HAP-1 (cell line): ENCODE results near the gene ZNF593OS.

Experiments used
- DNase-seq, 2 experiments: peaks; one replicate each; pipeline ENCODE4 v3.0.0-alpha.2; 2016 to 2020; ENCODE audit warnings: low spot score in 2 of 2
- H3K27me3 ChIP-seq: fragments of 250-450 bp; sonication (Bioruptor Pico); 2 replicates; pipeline ENCODE4 v1.5.1; 2020; ENCODE audit warnings: low read depth, mild to moderate bottlenecking, moderate library complexity
- H3K36me3 ChIP-seq: fragments of 250-450 bp; sonication (Bioruptor Pico); replicated peaks from 2 replicates; pipeline ENCODE4 v1.5.1; 2020; ENCODE audit warnings: mild to moderate bottlenecking
- H3K4me1 ChIP-seq: fragments of 250-450 bp; sonication (Bioruptor Pico); 2 replicates; pipeline ENCODE4 v1.5.1; 2020; ENCODE audit warnings: mild to moderate bottlenecking
- H3K4me3 ChIP-seq: fragments of 250-450 bp; sonication (Bioruptor Pico); 2 replicates; pipeline ENCODE4 v1.5.1; 2020; ENCODE audit warnings: mild to moderate bottlenecking, moderate library complexity
- H3K9me3 ChIP-seq: fragments of 250-450 bp; sonication (Bioruptor Pico); 2 replicates; pipeline ENCODE4 v1.5.1; 2020; ENCODE audit warnings: mild to moderate bottlenecking, moderate library complexity
- in situ Hi-C: fragments of 300-500 bp; cut with MboI; formaldehyde crosslinking; loops from 3 replicates; pipeline ENCODE4 v1.14.3; 2020; ENCODE audit warnings: low sequenced_read_pairs, inconsistent platforms, mixed read lengths

Gene ZNF593OS

GRCh38 chr1:26134466-26134865 lies 37.2 kb downstream of the ZNF593OS start:
- Histone ChIP-seq H3K27me3 (no peaks in the 10 kb centered on the region), H3K4me1 (no peaks in the 10 kb centered on the region), H3K4me3 (no peak overlapping the region), H3K9me3 (no peaks in the 10 kb centered on the region), H3K36me3 (no peaks in the 10 kb centered on the region)
- in situ Hi-C loops, result no loop called here
- no peak for DNase-seq

GRCh38 chr1:26132834-26133167 lies 38.8 kb downstream of the ZNF593OS start:
- no peaks in the 10 kb centered on the region for H3K4me1 ChIP-seq
- H3K4me3 ChIP-seq, result no peak overlapping the region
- in situ Hi-C loops, result no loop called here
- no peaks in the 10 kb centered on the region for H3K9me3 ChIP-seq
- no peak for DNase-seq
- H3K27me3 ChIP-seq, result no peaks in the 10 kb centered on the region
- H3K36me3 ChIP-seq, result no peaks in the 10 kb centered on the region

DNA sequence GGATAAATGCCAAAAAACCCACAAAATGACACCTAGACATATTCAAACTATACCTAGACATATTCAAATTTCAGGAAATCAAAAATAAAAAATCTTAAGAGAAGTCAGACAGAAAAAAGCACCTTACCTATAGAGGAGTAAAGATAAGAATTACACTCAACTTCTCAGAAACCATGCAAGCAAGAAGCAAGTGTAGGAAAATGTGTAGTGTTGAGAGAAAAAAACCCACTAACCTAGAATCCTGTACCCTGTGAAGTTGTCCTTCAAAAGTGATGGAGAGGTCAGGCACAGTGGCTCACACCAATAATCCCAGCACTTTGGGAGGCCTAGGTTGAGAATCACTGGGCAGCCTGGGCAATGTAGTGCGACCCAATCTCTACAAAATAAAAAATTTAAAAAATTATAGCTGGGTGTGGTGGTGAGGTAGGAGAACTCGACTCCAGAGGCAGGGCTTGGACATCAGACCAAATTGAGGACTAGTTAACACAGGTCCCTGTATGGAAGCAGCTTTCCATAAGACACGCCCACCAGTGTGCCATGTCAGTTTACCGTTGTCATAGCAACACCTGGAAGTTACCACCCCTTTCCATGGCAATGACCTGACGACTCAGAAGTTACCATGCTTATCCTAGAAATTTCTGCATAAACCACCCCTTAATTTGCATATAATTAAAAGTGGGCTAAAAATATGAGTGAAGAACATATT lies 39.4 kb downstream of the ZNF593OS start:
- Histone ChIP-seq H3K9me3 (no peaks in the 10 kb centered on the region), H3K4me3 (no peak overlapping the region), H3K36me3 (no peaks in the 10 kb centered on the region), H3K4me1 (no peaks in the 10 kb centered on the region), H3K27me3 (no peaks in the 10 kb centered on the region)
- peak in 1 of 2 experiments; percentile 32 for DNase-seq
- in situ Hi-C loops, result no loop called here

- peaks cover 9% of the 10 kb centered on the region for H3K4me1 ChIP-seq
- H3K9me3 ChIP-seq, result no peaks in the 10 kb centered on the region
- H3K27me3 ChIP-seq, result no peaks in the 10 kb centered on the region
- H3K36me3 ChIP-seq, result no peaks in the 10 kb centered on the region
- in situ Hi-C loops, result no loop called here
- H3K4me3 ChIP-seq, result no peak overlapping the region
- DNase-seq, result no peak
Measured at GRCh38 chr1:26130695-26131094, 40.9 kb downstream of the ZNF593OS start.

DNA sequence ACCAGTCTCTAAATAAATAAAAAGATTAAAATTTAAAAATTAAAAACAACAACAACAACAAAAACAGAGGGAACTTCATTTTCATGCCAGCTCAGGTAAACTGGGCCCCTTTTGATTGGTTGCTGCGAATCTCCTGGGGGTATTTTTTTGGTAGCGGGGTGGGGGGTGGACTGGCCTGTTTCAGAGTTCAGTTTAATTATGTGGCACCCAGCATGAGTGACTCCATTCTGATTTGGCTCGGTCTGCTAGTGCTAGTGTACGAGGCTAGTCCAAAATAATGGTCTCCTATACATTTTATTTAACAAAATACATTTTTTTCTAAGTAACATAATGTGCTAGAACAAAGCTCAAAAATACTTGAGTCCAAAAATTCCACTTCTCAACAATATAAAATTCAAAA lies 41.9 kb downstream of the ZNF593OS start:
- in situ Hi-C loops, result no loop called here
- no peaks in the 10 kb centered on the region for H3K9me3 ChIP-seq
- no peak for DNase-seq
- no peak overlapping the region for H3K4me3 ChIP-seq
- H3K4me1 ChIP-seq, result peaks cover 9% of the 10 kb centered on the region
- no peaks in the 10 kb centered on the region for H3K27me3 ChIP-seq
- H3K36me3 ChIP-seq, result 0 out of 2 replicates have a peak, but pooled peaks cover 3% of the 10 kb centered on the region

DNA sequence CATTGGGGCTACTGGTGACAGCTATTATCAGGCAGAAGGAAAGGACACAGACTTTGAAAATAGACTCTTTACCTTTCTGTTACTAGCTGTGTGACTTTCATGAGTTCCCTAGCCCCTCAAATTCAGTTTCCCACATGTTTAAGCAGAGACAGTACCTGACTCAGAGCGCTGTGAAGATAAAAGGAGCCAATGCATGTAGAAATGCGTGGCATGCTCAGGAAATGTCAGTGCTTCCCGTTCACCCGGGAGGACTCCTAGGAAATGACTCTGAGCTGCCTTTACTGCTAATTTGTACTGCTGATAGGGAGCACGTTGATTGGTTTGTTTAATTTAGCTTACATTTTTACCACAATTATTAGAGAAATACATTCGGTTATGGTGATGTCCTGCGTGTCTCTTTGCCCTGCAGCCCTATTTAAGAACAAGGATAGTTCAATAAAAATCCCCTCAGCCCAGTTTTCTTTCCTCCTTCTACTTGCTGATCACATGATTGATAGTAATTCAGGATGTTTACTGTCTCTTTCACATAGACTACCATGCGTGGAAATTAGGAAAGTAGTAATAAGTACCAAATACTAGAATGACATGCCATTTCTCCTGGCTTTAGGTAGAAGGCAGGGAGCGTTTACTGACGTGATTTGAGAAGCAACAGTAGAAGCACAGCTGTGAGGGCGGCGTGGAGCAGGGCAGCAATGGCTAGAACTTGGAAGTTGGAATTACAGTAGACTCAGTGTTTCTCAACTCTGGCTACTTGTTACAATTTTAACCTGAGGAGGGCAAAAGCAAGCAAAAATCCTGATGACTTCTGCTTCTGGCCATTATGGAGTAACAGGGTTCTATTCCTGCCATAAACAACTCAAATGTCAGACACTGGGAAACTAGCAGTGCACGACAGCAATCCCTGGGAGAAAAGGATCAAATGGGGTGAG lies 44.1 kb downstream of the ZNF593OS start:
- in situ Hi-C loops, result no loop called here
- H3K9me3 ChIP-seq, result no peaks in the 10 kb centered on the region
- 0 out of 2 replicates have a peak, but pooled peaks cover 3% of the 10 kb centered on the region for H3K36me3 ChIP-seq
- no peak overlapping the region for H3K4me3 ChIP-seq
- DNase-seq, result no peak
- H3K4me1 ChIP-seq, result peaks cover 9% of the 10 kb centered on the region
- H3K27me3 ChIP-seq, result no peaks in the 10 kb centered on the region

DNA sequence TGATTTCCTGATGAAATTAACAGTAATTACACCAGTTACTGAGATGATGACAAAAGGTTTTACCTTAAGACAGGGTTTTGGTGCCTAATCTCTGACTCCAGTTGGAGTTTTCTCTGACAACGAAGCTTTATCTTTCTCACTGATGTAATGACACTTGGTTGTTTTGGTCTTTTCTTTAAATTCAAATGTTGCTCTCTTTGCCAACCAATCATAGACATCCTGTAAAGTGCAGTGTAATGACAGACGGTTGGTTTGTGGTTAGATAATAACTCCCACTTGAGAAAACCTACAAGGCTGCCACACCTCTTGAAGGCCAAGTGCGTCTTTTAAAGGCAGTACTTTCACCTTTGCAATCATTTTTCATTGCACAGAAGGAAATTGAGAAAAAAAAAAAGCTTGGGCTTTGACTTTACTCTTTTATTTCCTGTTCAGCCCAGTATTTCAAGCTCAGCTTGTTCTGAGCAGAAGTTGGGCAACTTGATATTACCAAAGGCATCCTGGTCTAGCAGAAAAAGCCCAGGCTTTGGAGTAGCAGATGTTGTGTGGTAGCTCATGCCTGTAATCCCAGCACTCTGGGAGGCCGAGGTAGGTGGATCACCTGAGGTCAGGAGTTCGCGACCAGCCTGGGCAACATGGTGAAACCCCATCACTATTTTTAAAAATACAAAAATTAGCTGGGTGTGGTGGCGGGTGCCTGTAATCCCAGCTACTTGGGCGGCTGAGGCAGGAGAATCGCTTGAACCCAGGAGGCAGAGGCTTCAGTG lies 45.1 kb downstream of the ZNF593OS start:
- in situ Hi-C loops, result no loop called here
- peak; percentile 26 to 51 for DNase-seq

DNA sequence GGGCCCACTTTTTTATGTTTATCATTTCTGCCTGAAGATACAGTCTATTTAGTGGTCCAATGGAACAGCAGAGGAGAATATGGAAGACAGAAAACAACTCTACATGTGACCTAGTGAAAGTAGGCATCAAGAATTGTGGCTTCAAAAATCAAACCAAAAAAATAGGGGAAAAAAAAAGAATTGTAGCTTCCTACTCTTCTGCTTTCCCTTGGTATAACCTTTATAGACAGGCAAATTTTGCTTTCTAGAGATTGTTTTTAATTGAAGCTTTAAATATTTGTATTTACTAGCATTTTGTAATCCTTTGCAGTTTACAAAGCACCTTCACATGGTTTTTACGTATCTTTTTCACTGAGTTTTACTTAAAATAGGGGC lies 45.7 kb downstream of the ZNF593OS start:
- in situ Hi-C loops, result no loop called here
- H3K9me3 ChIP-seq, result no peaks in the 10 kb centered on the region
- no peaks in the 10 kb centered on the region for H3K27me3 ChIP-seq
- 0 out of 2 replicates have a peak, but pooled peaks cover 3% of the 10 kb centered on the region for H3K36me3 ChIP-seq
- no peak for DNase-seq
- H3K4me1 ChIP-seq, result peaks cover 11% of the 10 kb centered on the region
- H3K4me3 ChIP-seq, result no peak overlapping the region

More for the DNA sequence above, 45.1 kb downstream of the ZNF593OS start:
- H3K9me3 ChIP-seq, result no peaks in the 10 kb centered on the region
- peaks cover 11% of the 10 kb centered on the region for H3K4me1 ChIP-seq
- H3K36me3 ChIP-seq, result 0 out of 2 replicates have a peak, but pooled peaks cover 3% of the 10 kb centered on the region
- no peaks in the 10 kb centered on the region for H3K27me3 ChIP-seq
- no peak overlapping the region for H3K4me3 ChIP-seq

- H3K36me3 ChIP-seq, result 0 out of 2 replicates have a peak, but pooled peaks cover 3% of the 10 kb centered on the region
- H3K4me1 ChIP-seq, result peaks cover 11% of the 10 kb centered on the region
- in situ Hi-C loops, result no loop called here
- no peak for DNase-seq
- H3K4me3 ChIP-seq, result no peak overlapping the region
- no peaks in the 10 kb centered on the region for H3K9me3 ChIP-seq
- no peaks in the 10 kb centered on the region for H3K27me3 ChIP-seq
Measured at GRCh38 chr1:26125382-26125781, 46.2 kb downstream of the ZNF593OS start.

GRCh38 chr1:26124418-26125331 lies 47.0 kb downstream of the ZNF593OS start:
- Histone ChIP-seq H3K36me3 (peaks cover 8% of the 10 kb centered on the region; the same call in 1 of the 2 replicates), H3K4me3 (no peak overlapping the region), H3K4me1 (peaks cover 11% of the 10 kb centered on the region), H3K27me3 (no peaks in the 10 kb centered on the region), H3K9me3 (no peaks in the 10 kb centered on the region)
- in situ Hi-C loops, result no loop called here
- no peak for DNase-seq

DNA sequence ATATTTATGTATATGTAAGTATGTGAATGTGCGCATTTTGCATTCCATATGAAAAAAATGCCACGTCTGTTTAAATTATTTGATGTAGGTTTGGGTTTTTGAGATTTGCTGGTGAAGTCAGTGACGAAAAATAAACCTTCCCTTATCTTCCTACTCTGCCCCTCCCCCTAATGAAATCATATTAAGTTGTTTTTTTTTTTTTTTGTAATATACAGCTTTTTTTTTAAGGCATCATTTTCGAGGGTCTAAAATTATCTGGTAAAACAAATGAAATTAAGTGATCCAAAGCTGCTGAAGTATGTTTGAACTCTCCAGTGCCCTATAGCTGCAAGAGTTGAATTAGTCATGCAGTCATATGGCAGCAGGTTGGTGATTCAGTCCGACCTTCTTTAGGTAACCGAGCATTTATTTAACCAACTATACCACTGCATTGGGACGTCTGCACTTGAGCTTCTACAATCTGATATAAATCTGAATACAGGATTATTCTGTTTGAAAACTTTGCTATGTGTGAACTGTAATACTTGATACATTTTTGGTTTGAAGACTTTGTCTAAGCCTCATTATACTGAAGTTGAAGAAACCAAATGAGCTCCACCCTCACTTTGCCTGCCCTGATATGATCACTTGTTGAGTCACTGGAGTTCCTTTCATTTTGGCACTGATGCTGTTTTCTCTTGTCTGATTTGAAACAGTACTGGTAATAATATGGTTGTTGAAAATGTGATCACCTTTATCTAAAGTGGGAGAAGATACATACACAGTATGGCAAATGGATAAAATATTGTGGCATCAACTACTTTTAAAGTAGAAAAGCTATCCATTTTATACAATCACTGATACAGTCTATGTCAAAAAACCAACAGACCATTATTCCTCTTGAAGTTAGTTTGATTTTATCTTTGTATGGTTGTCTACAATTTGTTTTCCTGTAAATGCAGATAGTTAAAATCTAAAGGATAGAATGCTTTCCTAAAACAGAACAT lies 48.4 kb downstream of the ZNF593OS start:
- H3K9me3 ChIP-seq, result no peaks in the 10 kb centered on the region
- no peak for DNase-seq
- no peak overlapping the region for H3K4me3 ChIP-seq
- peaks cover 16% of the 10 kb centered on the region for H3K36me3 ChIP-seq
- H3K27me3 ChIP-seq, result no peaks in the 10 kb centered on the region
- in situ Hi-C loops, result no loop called here
- peaks cover 11% of the 10 kb centered on the region for H3K4me1 ChIP-seq
